Measurements from ENCODE around the gene GAB2.
"Not testable (repeated sequence)": the region's sequence is repeated elsewhere in the genome, so short reads cannot be mapped to it uniquely, and the experiment has no call there.

The GAB2 gene

DNA sequence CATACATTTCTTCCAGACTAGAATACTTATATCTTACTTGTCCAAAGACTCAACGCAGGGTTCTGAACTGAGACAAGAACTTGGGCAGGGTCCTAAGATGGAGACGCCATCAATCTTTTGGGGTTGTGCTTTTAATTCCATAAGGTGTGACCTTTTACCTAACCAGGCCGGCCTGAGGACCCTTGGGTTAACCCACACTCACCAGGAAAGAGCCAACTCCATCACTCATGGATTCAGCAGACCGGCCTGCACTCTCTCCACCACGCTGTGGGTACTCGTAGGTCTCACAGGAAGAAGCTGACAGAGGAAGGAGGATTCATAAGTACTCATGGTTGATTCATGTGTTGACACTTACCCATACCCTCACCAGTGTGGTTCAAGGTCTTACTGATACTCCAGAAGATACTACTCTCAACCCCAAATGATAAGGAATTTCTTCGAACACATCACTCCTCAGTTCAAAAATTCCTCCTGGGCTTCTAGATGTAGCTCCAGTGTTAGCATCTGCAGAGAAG lies 192.7 kb downstream of the GAB2 start (continued):
- TF ChIP-seq PATZ1 (CRISPR knock-in tag; IDR thresholded peaks at IDR 0.05; ENCODE audit: borderline replicate concordance) (no peak), TCF4 (CRISPR knock-in tag; IDR thresholded peaks at IDR 0.05; ENCODE audit: borderline replicate concordance) (no peak)

GRCh38 chr11:78224506-78224905 lies 193.1 kb downstream of the GAB2 start:
- TF ChIP-seq OSR1 (CRISPR knock-in tag; IDR thresholded peaks at IDR 0.05) (no peak), PPARA (CRISPR knock-in tag; IDR thresholded peaks at IDR 0.05; ENCODE audit: borderline replicate concordance) (no peak), CREB5 (CRISPR knock-in tag; IDR thresholded peaks at IDR 0.05; ENCODE audit: low read depth) (no peak), CSDC2 (CRISPR knock-in tag; IDR thresholded peaks at IDR 0.05) (no peak), TCF4 (CRISPR knock-in tag; IDR thresholded peaks at IDR 0.05; ENCODE audit: borderline replicate concordance) (no peak), TOX (CRISPR knock-in tag; IDR thresholded peaks at IDR 0.05; ENCODE audit: borderline replicate concordance) (no peak), ZFP3 (CRISPR knock-in tag; IDR thresholded peaks at IDR 0.05) (no peak), ARNTL (CRISPR knock-in tag; IDR thresholded peaks at IDR 0.05; ENCODE audit: borderline replicate concordance, low read depth) (no peak), ZNF8 (CRISPR knock-in tag; IDR thresholded peaks at IDR 0.05) (no peak), ZNF70 (CRISPR knock-in tag; IDR thresholded peaks at IDR 0.05) (no peak), ESRRG (CRISPR knock-in tag; IDR thresholded peaks at IDR 0.05) (no peak)
- no peak; the same call in 2 of the 3 replicates for ATAC-seq

DNA sequence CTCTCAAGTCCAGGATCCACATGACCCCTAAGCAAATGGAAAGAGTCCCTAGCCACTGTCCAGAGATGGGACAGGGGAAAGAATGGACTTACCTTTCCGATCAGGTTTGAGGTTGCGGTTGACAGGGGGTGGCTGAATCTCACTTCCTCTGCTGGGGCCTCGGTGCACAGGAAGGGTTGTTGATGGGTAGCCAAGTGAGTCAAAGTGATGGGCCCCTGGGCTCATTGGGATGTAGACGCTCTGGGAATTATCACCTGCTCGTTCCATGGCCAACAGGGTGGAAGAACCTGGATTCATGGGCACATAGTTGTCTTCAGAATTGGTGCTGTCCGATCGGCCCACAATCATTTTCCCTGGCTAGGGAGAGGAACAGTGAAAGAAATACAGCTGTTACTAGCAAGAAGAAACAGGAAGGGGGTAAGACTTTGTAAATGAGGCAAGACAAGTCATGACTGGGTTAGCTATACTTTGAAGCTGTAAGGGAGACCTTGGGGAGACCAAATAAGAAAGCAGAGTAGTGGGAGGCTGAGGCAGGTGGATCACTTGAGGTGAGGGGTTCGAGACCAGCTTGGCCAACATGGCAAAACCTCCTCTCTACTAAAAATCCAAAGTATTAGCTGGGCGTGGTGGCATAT lies 194.2 kb downstream of the GAB2 start:
- TF ChIP-seq BACH2 (CRISPR knock-in tag; IDR thresholded peaks at IDR 0.05; ENCODE audit: borderline replicate concordance) (no peak), TCF4 (CRISPR knock-in tag; IDR thresholded peaks at IDR 0.05; ENCODE audit: borderline replicate concordance) (no peak), ZFP3 (CRISPR knock-in tag; IDR thresholded peaks at IDR 0.05) (no peak), TOX (CRISPR knock-in tag; IDR thresholded peaks at IDR 0.05; ENCODE audit: borderline replicate concordance) (no peak), CSDC2 (CRISPR knock-in tag; IDR thresholded peaks at IDR 0.05) (no peak), ZC3H10 (CRISPR knock-in tag; IDR thresholded peaks at IDR 0.05) (no peak), PPARA (CRISPR knock-in tag; IDR thresholded peaks at IDR 0.05; ENCODE audit: borderline replicate concordance) (no peak), ESRRG (CRISPR knock-in tag; IDR thresholded peaks at IDR 0.05) (no peak), RARB (CRISPR knock-in tag; IDR thresholded peaks at IDR 0.05) (no peak), GLIS3 (CRISPR knock-in tag; IDR thresholded peaks at IDR 0.05) (no peak), ISL1 (CRISPR knock-in tag; IDR thresholded peaks at IDR 0.05) (no peak), ZNF565 (CRISPR knock-in tag; conservative IDR thresholded peaks at IDR 0.05; ENCODE audit: low read depth) (no peak), PATZ1 (CRISPR knock-in tag; IDR thresholded peaks at IDR 0.05; ENCODE audit: borderline replicate concordance) (no peak), ZNF70 (CRISPR knock-in tag; IDR thresholded peaks at IDR 0.05) (no peak)
- TF ChIP-seq, protein P1, sequence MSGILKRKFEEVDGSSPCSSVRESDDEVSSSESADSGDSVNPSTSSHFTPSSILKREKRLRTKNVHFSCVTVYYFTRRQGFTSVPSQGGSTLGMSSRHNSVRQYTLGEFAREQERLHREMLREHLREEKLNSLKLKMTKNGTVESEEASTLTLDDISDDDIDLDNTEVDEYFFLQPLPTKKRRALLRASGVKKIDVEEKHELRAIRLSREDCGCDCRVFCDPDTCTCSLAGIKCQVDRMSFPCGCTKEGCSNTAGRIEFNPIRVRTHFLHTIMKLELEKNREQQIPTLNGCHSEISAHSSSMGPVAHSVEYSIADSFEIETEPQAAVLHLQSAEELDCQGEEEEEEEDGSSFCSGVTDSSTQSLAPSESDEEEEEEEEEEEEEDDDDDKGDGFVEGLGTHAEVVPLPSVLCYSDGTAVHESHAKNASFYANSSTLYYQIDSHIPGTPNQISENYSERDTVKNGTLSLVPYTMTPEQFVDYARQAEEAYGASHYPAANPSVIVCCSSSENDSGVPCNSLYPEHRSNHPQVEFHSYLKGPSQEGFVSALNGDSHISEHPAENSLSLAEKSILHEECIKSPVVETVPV (CRISPR knock-in tag; IDR thresholded peaks at IDR 0.05) = no peak
- ATAC-seq = no peak

DNA sequence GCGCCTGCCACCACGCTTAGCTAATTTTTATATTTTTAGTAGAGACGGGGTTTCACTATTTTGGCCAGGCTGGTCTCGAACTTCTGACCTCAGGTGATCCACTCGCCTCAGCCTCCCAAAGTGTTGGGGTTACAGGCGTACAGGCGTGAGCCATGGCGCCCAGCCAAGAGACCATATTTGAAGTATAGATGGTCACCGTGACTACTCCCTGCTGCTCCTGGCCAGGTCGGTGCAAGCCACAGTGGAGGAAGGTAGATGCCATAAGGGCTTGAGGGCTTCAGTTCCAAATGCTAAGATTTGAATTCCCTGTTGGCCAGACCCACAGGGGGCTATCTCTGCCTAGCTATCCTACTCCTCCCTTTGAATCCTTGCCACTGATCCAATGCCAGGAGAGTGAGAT lies 194.9 kb downstream of the GAB2 start:
- ATAC-seq = not testable (repeated sequence)

Data from SK-N-SH treated with all-trans-retinoic acid at 6 μM for 48 hours (cell line).